SK-N-SH (cell line): ENCODE data around the gene ZBTB16. TPM values are rescaled to one million over a fixed set of nuclear protein-coding genes. Genes with fewer than 3 reads are reported as not detected.
A peak's percentile ranks its signal among the peaks of the same experiment; 100 is the strongest.

Source experiments
- CTCF ChIA-PET: fragments of 300-600, 350-600 bp; formaldehyde crosslinking; extraction: SDS; loops from one replicate; lab custom pipeline; 2021; lab: Yijun Ruan, JAX
- POLR2A ChIA-PET: fragments of 350-600 bp; sonication (Branson Sonifier 250); formaldehyde crosslinking; extraction: SDS; loops from one replicate; lab custom pipeline; 2020; ENCODE audit warnings: antibody characterized with exemption, inconsistent platforms; lab: Yijun Ruan, JAX
- DNase-seq: peaks from one replicate; pipeline ENCODE4 v3.0.0; 2012
- H2AFZ ChIP-seq: fragments of 200-600 bp; sonication (generic); 2 replicates; pipeline ENCODE4 v1.8.1; 2016; ENCODE audit warnings: antibody characterized with exemption, mild to moderate bottlenecking, low read depth
- H3F3A ChIP-seq: fragments of 200-600 bp; sonication (generic); replicated peaks from 2 replicates; pipeline ENCODE3; 2016; ENCODE audit warnings: antibody characterized with exemption, mild to moderate bottlenecking; ENCODE audit not compliant: insufficient read depth
- H3K27ac ChIP-seq, 2 experiments: fragments of 200-500 bp in 1 of 2; fragments of 200-600 bp in 1 of 2; sonication (Bioruptor generic) in 1 of 2; sonication (generic), shearing (Covaris generic) in 1 of 2; 2 replicates each; pipeline versions ENCODE4 v1.5.1 to v1.6.1; 2014 to 2016; ENCODE audit warnings: low read depth in 2 of 2, inconsistent platforms in 1 of 2, low read length in 1 of 2, mild to moderate bottlenecking in 1 of 2, mixed read lengths in 1 of 2
- H3K27me3 ChIP-seq: fragments of 200-600 bp; sonication (generic), shearing (Covaris generic); 2 replicates; pipeline ENCODE4 v1.6.1; 2016; ENCODE audit warnings: mixed run types; ENCODE audit not compliant: insufficient read depth
- H3K36me3 ChIP-seq, 2 experiments: fragments of 200-500 bp in 1 of 2; fragments of 200-600 bp in 1 of 2; sonication (Bioruptor generic) in 1 of 2; sonication (generic) in 1 of 2; replicated peaks in 1 of 2; 2 replicates each; pipeline versions ENCODE3 to v1.5.1; 2014 to 2016; ENCODE audit warnings: low read length in 1 of 2, mild to moderate bottlenecking in 1 of 2; ENCODE audit not compliant: insufficient read depth in 2 of 2, control insufficient read depth in 1 of 2
- H3K4me1 ChIP-seq, 2 experiments: fragments of 200-500 bp in 1 of 2; fragments of 200-600 bp in 1 of 2; sonication (Bioruptor generic) in 1 of 2; sonication (generic), shearing (Covaris generic) in 1 of 2; 2 replicates each; pipeline versions ENCODE4 v1.5.1 to v1.6.1; 2014 to 2016; ENCODE audit warnings: low read depth in 1 of 2, low read length in 1 of 2, mixed run types in 1 of 2; ENCODE audit not compliant: insufficient read depth in 2 of 2, control insufficient read depth in 1 of 2
- H3K4me2 ChIP-seq: fragments of 200-600 bp; sonication (generic), shearing (Covaris generic); 2 replicates; pipeline ENCODE4 v1.6.1; 2017; ENCODE audit warnings: mixed run types
- H3K4me3 ChIP-seq, 2 experiments: fragments of 200-500 bp in 1 of 2; fragments of 200-600 bp in 1 of 2; sonication (Bioruptor generic) in 1 of 2; sonication (generic), shearing (Covaris generic) in 1 of 2; 2 replicates each; pipeline versions ENCODE4 v1.5.1 to v1.8.1; 2014 to 2016; ENCODE audit warnings: low read depth in 2 of 2, inconsistent platforms in 1 of 2, low read length in 1 of 2, mild to moderate bottlenecking in 1 of 2, mixed read lengths in 1 of 2, moderate library complexity in 1 of 2
- H3K79me2 ChIP-seq: fragments of 200-600 bp; sonication (generic); 2 replicates; pipeline ENCODE4 v1.8.1; 2017; ENCODE audit warnings: mild to moderate bottlenecking; ENCODE audit not compliant: insufficient read depth
- H3K9ac ChIP-seq: fragments of 200-600 bp; sonication (generic); 2 replicates; pipeline ENCODE4 v1.6.1; 2017; ENCODE audit warnings: mixed run types
- H3K9me2 ChIP-seq: fragments of 200-600 bp; sonication (generic); 2 replicates; pipeline ENCODE4 v1.6.1; 2017; ENCODE audit warnings: mixed run types
- H3K9me3 ChIP-seq: fragments of 200-600 bp; sonication (generic); 2 replicates; pipeline ENCODE4 v1.6.1; 2017; ENCODE audit warnings: mixed run types, mild to moderate bottlenecking, moderate library complexity
- H4K20me1 ChIP-seq: fragments of 200-600 bp; sonication (generic); 2 replicates; pipeline ENCODE4 v1.6.1; 2017; ENCODE audit warnings: mild to moderate bottlenecking, mixed run types; ENCODE audit not compliant: insufficient read depth
- EZH2phosphoT487 ChIP-seq: fragments of 200-600 bp; sonication (generic); IDR thresholded peaks from 2 replicates; pipeline ENCODE4 v1.6.1; 2017; ENCODE audit warnings: low read depth, mixed run types, mild to moderate bottlenecking, antibody characterized with exemption, moderate library complexity, borderline replicate concordance
- FOSL2 ChIP-seq: IDR thresholded peaks from 2 replicates; pipeline ENCODE4 v1.4.0; 2012; ENCODE audit warnings: low read depth, mild to moderate bottlenecking, moderate library complexity, borderline replicate concordance
- GABPA ChIP-seq: IDR thresholded peaks from 2 replicates; pipeline ENCODE4 v1.4.0; 2012; ENCODE audit warnings: low read depth, mild to moderate bottlenecking
- MXI1 ChIP-seq: IDR thresholded peaks from 2 replicates; pipeline ENCODE4 v1.6.1; 2012; ENCODE audit warnings: mild to moderate bottlenecking, low read depth, low read length, improper control_type of control experiment
- POLR2AphosphoS5 ChIP-seq: IDR thresholded peaks from 2 replicates; pipeline ENCODE4 v1.6.1; 2012; ENCODE audit warnings: low read depth, low read length
- RAD21 ChIP-seq: IDR thresholded peaks from 2 replicates; pipeline ENCODE4 v1.6.1; 2012; ENCODE audit warnings: mild to moderate bottlenecking, low read length
- RFX5 ChIP-seq: IDR thresholded peaks from 2 replicates; pipeline ENCODE4 v1.6.1; 2012; ENCODE audit warnings: mild to moderate bottlenecking, improper control_type of control experiment, low read length
- TAF1 ChIP-seq: IDR thresholded peaks from 2 replicates; pipeline ENCODE4 v1.6.1; 2012; ENCODE audit warnings: low read depth, mild to moderate bottlenecking, low read length, moderate library complexity, borderline replicate concordance
- TCF12 ChIP-seq: IDR thresholded peaks from 2 replicates; pipeline ENCODE4 v1.4.0; 2012
- WGBS: methylation state at CpG from one replicate; pipeline ENCODE4 v1.1.6; 2017; ENCODE audit warnings: low lambda C conversion rate; 5-methylcytosine and 5-hydroxymethylcytosine counted together
- polyA plus RNA-seq, 3 experiments: library from polyadenylated mRNA; depleted of rRNA; stranded (reverse); fragments of >200 nt; gene quantifications; 2 replicates each; pipeline ENCODE4 v1.2.3, GENCODE V29; 2012
- TF ChIP-seq, protein P1 (sequence below): fragments of 150-350 bp; IDR thresholded peaks from 2 replicates; pipeline ENCODE4 v1.6.1; 2016; ENCODE audit warnings: mild to moderate bottlenecking, low read depth, low read length

Gene ZBTB16
- polyA plus RNA-seq, 1 of the 3 experiments (the other 2 are of a cell fraction) = not detected

GRCh38 chr11:114158886-114159285 is 99.4 kb downstream of the ZBTB16 start:
- Histone ChIP-seq H3K4me1 (peaks cover 30% of the 10 kb centered on the region in 2 experiments), H3K36me3 (no peaks in the 10 kb centered on the region), H3K9ac (no peak overlapping the region), H3K9me2 (no peaks in the 10 kb centered on the region), H3K9me3 (no peaks in the 10 kb centered on the region), H3K4me3 (no peak overlapping the region), H3F3A (peaks cover 5% of the 10 kb centered on the region), H3K27me3 (peaks cover 55% of the 10 kb centered on the region), H3K4me2 (no peak overlapping the region), H2AFZ (no peak overlapping the region), H4K20me1 (peaks cover 28% of the 10 kb centered on the region), H3K27ac (no peak overlapping the region), H3K79me2 (no peaks in the 10 kb centered on the region)
- TF ChIP-seq TAF1 (no peak), MXI1 (no peak), EZH2phosphoT487 (no peak)
- TF ChIP-seq, protein P1, sequence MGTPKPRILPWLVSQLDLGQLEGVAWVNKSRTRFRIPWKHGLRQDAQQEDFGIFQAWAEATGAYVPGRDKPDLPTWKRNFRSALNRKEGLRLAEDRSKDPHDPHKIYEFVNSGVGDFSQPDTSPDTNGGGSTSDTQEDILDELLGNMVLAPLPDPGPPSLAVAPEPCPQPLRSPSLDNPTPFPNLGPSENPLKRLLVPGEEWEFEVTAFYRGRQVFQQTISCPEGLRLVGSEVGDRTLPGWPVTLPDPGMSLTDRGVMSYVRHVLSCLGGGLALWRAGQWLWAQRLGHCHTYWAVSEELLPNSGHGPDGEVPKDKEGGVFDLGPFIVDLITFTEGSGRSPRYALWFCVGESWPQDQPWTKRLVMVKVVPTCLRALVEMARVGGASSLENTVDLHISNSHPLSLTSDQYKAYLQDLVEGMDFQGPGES = no peak
- POLR2A ChIA-PET = no interaction called here
- WGBS = 89% methylated on average over 3 of the region's 7 CpGs
- CTCF ChIA-PET = interaction anchor here (0.7 to 7.8 kb wide), 3 partner anchors 12 to 102 kb away, joined by 3 to 47 read pairs (median 3); no protein-coding TSS in a partner anchor
- no peak for DNase-seq

DNA sequence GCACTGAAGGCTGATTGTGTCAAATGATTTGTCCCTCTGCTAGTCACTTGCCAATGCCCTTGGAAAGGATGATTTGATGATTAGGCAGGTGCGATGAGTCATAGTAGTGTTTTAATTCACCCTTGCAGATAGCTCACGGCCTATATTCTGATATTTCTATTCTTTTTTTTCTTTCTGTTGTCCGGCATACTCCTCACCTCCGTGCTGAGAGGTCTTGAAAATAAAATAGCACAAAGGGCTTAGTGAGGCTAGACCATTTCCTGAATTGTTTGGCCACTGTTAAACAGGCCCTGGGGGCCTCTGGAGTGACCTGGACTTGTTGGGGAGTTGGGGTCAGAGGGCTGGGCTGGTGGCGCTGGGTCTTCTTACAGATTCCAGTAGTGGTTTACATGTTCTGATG is 99.8 kb downstream of the ZBTB16 start:
- H3K4me1 ChIP-seq = peaks cover 31 to 34% of the 10 kb centered on the region in 2 experiments
- no peaks in the 10 kb centered on the region for H3K9me2 ChIP-seq
- H4K20me1 ChIP-seq = peaks cover 28% of the 10 kb centered on the region
- no peaks in the 10 kb centered on the region for H3K36me3 ChIP-seq
- peaks cover 55% of the 10 kb centered on the region for H3K27me3 ChIP-seq
- no peak overlapping the region for H3K9ac ChIP-seq
- no peak overlapping the region for H2AFZ ChIP-seq
- H3K4me2 ChIP-seq = peak overlapping the region; percentile 75; the same call in 1 of the 2 replicates
- CTCF ChIA-PET = interaction anchor here (7.8 kb wide), 1 partner anchor 101 kb away, joined by 47 read pairs; no protein-coding TSS in a partner anchor
- POLR2A ChIA-PET = interaction anchor here (0.6 kb wide), 1 partner anchor 16 kb away, joined by 3 read pairs; no protein-coding TSS in a partner anchor
- H3K4me3 ChIP-seq = no peak overlapping the region
- DNase-seq = no peak
- no peak for TF ChIP-seq GABPA
- TF ChIP-seq FOSL2 = no peak
- TF ChIP-seq POLR2AphosphoS5 = no peak
- TF ChIP-seq, protein P1 = no peak
- no peak for TF ChIP-seq MXI1
- no peak for TF ChIP-seq RFX5
- no peak for TF ChIP-seq RAD21
- TF ChIP-seq TCF12 = no peak
- H3F3A ChIP-seq = peaks cover 5% of the 10 kb centered on the region
- 75% methylated on average over 5 of the region's 5 CpGs for WGBS
- no peaks in the 10 kb centered on the region for H3K9me3 ChIP-seq
- H3K27ac ChIP-seq = no peak overlapping the region
- H3K79me2 ChIP-seq = no peaks in the 10 kb centered on the region
